Kidney glomerular epithelial cell (primary cell): ENCODE results near the gene TMEM127.
"Not testable (repeated sequence)": the region's sequence is repeated elsewhere in the genome, so short reads cannot be mapped to it uniquely, and the experiment has no call there.

ENCODE experiments used
- DNase-seq: peaks from one replicate; lab custom pipeline; 2025; lab: John Stamatoyannopoulos, UW

The TMEM127 gene

DNA sequence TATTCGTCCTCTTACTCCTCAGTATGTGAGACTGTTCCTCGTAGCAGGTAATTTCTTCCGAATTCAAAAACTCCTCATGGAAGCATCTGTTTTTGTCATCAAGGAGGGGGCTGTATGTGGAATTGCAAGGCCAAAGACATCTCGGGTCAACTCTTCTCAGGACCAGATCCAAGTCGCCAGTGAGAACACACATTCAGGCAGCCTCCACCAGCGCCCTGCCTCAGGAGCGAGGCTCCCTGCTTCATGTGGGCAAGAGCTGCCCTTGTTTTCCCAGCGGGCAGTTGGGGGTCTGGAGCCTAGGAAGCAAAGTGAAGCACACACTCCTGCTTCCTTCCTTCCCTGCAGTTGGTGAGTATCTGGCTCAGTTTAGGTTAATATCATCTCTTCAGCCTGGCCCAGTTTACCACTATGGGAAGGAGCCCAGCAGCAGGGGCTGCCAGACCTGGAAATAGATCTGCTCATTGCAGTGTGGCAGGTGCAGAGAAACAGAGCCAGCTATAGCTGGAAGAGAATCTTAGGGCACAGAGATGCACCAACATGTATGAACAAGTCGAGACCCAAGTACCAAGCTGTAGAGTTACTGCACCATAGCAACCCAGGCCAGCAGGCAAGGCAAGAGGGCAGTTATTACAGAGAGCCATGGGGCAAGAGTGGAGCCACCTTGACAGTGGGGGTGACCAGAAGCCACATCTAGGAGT, 25.3 kb downstream of the TMEM127 start:
- no peak for DNase-seq

DNA sequence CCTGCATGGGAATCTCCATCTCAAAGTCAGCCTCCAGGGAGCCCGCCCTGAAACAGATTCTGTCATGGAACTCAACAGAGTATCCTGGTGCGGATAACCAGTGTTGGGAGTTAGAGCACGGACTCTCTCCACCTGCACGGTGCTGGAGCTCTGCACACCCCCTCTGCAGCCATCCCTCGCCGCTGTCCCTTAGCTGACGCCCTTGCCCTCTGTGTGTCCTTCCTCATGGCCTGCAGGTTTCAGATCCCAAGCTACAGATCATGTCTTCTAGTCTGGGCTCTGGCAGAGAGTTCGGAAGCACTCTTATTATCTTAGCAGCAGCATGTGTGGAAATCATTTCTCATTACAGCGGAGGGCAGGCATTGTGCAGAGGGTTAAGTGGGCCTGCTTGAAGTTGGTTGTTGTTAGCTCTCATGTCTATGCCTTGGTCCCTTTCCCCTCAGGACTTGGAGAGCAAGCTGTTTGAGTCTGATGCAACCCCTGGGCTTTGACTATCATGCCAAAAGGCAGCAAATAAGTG, 26.0 kb downstream of the TMEM127 start:
- DNase-seq = no peak

- DNase-seq = no peak
These were observed 26.7 kb downstream of the TMEM127 start for GRCh38 chr2:96239091-96239490.

- no peak for DNase-seq
These were observed 27.5 kb downstream of the TMEM127 start for GRCh38 chr2:96238266-96238665.

- DNase-seq = no peak
These were observed 28.9 kb downstream of the TMEM127 start for GRCh38 chr2:96236882-96237281.

GRCh38 chr2:96233880-96234316, 31.9 kb downstream of the TMEM127 start:
- DNase-seq = no peak

DNA sequence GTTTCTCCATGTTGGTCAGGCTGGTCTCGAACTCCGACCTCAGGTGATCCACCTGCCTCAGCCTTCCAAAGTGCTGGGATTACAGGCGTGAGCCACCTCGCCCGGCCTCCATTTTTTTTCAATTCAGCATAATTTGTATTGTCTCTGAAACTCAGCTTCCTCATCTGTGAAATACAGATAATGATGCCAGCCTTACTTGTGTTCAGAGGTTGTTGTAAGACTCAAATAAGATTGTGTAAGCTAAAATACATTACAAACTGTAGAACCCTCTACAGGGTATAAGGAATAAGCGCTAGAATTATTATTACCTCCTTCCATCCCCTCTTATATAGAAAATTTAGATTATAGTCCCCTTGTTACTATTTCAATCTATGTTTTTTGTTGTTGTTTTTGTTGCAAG, 32.4 kb downstream of the TMEM127 start:
- no peak for DNase-seq

GRCh38 chr2:96231316-96231715, 34.5 kb downstream of the TMEM127 start:
- DNase-seq = no peak

DNA sequence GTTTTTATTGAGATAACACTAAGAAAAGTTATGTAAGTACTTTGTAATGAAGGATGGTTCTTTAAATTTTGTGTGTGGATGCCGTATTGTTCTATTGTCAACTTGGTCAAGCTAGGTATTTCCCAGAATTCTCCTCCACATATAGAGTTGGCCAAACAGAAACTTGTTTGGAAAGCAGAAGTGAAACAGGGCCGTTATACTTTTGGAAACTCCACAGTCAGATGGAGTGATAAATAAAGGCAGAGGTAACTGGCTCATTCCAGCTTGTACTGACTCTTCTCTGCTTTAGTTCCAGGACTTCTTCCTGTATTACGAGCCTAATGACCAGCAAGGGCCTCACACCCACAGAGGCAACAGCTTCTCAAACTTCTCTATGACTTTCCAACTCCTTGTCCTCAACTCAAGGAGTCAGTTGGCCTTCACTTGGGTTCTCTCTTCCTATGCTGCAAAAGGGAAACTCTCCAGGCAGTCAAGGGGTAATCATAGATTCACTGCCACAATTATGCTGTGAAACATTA, 40.7 kb downstream of the TMEM127 start:
- DNase-seq = no peak

DNA sequence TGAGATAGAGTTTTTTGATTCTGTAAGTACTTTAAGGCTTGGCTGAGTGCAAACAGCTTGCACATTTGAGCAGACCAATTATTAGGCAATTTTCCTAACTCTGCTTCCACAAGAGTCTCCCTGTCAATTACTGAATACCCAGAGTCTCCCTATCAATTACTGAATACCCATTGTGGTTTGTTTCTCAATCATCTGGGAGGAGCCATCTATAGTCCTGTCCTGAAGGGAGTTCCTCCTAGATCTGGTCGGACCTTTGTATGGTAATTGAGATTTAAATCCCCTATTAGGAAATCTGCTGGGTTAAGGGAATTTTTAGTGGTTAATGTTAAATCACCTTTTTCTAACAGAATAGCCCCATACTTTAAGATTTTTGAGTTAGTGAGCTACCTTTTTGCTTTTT, 44.7 kb downstream of the TMEM127 start:
- DNase-seq = not testable (repeated sequence)

- DNase-seq = not testable (repeated sequence)
These were observed 45.8 kb downstream of the TMEM127 start for GRCh38 chr2:96219959-96220358.

DNA sequence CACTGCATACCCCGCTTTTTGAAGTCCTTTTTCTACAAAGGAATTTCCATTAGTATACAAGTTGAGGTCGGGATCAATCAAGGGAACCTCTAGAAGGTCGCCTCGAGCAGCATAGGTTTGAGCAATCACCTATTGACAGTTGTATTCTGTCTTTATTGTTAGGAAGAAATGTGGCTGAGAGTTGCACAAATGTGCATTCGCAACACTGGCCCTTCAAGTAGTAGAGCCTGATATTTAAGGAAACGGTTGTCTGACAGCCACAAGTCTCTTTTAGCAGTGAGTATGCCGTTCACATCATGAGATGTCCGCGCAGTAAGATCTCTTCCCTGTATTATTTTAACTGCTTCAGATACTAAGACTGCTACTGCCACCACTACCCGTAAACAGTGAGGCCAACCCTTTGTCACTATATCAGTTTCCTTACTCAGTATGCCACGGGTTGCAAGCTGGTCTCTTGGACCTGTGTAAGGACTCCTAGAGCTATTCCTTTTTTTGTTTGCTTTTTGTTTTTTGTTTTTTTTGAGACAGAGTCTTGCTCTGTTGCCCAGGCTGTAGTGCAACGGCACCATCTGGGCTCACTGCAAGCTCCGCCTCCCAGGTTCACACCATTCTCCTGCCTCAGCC, 47.2 kb downstream of the TMEM127 start:
- DNase-seq = no peak

DNA sequence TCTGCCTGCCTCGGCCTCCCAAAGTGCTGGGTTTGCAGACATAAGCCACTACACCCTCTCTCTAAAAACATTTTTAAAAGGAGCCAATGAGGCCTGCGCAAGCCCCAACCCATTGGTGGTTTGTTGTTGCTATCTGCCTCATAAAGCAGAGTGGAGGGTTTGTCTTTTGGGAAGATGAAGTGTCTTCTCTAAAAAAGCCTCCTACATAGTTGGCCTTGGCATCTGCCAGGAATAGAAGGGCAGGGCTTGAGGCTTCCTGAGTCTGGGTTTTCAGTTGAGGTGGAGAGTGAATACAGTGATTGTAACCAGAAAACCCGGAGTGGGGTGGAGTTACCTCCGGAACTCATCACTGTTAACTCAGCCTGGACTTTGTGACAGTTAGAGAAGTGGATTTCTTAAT, 51.2 kb downstream of the TMEM127 start:
- DNase-seq = no peak

GRCh38 chr2:96213379-96213778, 52.4 kb downstream of the TMEM127 start:
- no peak for DNase-seq

GRCh38 chr2:96212339-96212738, 53.5 kb downstream of the TMEM127 start:
- DNase-seq = no peak

DNA sequence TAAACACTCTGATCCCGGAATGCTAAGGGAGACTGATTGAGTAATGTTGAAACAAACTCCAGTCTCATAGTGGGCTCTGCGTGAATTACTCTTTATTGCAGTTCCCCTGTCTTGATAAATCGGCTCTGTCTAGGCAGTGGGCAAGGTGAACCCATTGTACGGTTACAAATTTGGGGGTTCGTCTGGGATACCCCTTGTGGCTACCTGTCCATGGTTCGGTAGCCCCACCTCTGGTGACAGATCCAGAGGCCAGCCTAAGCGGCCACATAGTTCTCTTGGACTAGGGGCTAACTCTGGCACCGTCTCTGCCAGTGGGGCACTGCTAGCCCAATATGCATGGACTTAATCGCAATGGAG, 56.1 kb downstream of the TMEM127 start:
- DNase-seq = no peak

GRCh38 chr2:96209011-96209728, 56.6 kb downstream of the TMEM127 start:
- DNase-seq = no peak

DNA sequence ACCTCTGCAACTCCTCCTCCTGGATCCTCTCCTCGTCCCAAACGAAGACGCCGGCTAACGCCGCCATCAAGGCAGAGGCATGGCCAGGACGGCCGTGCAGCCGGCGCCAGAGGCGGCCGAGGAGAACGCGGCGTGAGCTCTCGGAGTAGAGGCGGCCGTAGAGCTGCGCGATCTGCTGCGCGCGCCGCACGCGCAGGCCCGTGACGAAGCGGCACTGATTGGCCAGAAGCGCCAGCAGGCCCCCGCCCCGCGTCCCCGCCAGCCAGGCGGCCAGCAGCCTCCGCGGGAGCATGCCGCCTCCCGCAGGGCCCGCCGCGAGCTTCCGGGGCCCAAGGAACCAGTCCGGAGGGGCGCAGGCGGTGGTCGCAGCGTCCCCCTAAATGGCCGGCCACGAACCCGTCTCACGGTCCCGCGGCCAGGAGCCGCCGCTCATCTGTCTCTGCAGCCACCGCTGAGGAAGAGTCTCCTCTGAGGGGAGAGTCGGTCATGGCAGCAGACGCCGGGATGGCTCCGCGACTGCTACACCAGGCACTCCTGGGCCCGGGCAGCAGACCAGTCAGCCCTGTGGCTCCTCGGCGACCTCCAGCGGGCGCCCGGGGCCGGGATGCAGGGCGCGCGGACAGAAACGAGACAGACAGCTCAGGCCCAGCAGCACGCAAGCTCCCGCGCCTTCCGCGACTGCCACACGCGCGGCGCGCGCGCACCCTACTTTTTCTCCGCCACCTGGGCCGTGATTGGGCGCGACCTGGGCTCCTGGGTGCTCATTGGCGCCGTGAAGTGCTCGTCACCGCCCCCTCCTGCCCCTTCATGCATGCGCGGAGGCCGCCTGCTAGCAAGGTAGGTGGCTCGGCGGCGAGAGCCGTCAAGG, 57.4 kb downstream of the TMEM127 start, which contains the start of gene STARD7:
STARD7 (minus strand) TSS at position 685 of the 868 bp plus-strand sequence; CDS start at position 292, 393 bp downstream.
- peak; percentile 90 for DNase-seq

DNA sequence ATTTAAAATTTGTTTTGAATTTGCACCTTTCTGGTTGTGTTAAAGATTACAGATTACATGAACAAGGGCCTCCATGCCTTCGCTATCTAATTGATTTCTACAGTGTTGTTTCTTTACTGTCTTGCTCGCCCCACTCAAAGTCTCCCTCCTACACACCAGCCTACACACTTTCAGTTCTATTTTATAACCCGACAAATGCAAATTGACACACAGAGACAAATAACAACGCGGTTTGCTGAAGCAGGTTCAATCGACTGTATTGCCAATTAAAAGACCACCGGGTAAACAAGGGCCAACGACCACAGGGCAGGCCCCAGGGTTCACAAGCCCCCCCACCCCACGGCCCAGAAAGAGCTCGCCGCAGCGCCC, 58.0 kb downstream of the TMEM127 start:
- DNase-seq = peak; percentile 50

- DNase-seq = peak; percentile 50
These were observed 58.6 kb downstream of the TMEM127 start for GRCh38 chr2:96207073-96207773.

- no peak for DNase-seq
These were observed 59.9 kb downstream of the TMEM127 start for GRCh38 chr2:96205888-96206287.
